Measurements from ENCODE around the gene AQP1.

DNA sequence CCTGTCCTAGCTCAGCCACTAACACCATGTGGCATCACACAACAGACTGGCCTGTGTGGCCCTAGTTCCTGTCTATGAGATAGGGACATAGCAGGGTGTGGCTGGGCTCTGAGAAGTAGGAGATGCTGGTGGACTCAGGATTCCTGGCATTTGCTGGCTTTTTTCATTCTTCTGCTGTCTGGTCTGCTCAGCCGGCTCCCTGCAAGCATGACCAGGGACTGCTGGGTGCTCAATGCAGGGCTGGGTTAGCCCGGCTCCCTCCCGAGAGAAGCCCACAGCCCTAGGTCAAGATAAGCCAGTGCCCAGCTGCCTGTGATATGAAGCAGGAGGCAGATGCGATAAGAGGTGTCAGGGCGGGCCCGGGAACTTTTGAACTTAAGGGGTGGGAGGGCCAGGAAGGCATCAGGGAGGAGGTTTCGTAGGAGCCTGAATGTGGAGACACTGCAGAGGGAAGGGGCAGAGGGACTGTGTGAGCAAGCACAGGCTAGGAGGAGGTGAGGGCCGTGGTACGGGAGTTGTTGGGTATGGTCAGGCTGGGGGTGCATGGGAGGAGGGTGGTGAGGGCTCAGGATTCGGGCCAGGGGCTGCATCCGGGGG is 3.5 kb downstream of the AQP1 start:
- TF ChIP-seq, protein P1, sequence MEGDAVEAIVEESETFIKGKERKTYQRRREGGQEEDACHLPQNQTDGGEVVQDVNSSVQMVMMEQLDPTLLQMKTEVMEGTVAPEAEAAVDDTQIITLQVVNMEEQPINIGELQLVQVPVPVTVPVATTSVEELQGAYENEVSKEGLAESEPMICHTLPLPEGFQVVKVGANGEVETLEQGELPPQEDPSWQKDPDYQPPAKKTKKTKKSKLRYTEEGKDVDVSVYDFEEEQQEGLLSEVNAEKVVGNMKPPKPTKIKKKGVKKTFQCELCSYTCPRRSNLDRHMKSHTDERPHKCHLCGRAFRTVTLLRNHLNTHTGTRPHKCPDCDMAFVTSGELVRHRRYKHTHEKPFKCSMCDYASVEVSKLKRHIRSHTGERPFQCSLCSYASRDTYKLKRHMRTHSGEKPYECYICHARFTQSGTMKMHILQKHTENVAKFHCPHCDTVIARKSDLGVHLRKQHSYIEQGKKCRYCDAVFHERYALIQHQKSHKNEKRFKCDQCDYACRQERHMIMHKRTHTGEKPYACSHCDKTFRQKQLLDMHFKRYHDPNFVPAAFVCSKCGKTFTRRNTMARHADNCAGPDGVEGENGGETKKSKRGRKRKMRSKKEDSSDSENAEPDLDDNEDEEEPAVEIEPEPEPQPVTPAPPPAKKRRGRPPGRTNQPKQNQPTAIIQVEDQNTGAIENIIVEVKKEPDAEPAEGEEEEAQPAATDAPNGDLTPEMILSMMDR (optimal IDR thresholded peaks at IDR 0.05 in 1 of 3, IDR thresholded peaks at IDR 0.05 in 1 of 3, conservative IDR thresholded peaks at IDR 0.05 in 1 of 3; ENCODE audit: extremely low read depth in 1 of 3, insufficient read depth in 2 of 3, low read length in 3 of 3): no peak
- TF ChIP-seq EZH2 (IDR thresholded peaks at IDR 0.05; ENCODE audit: low read length): no peak
